ENCODE measurements around the gene FOSL1. TPM values are rescaled to one million over a fixed set of nuclear protein-coding genes. Genes with fewer than 3 reads are reported as not detected.

Gene FOSL1
- total and polyA plus RNA-seq, 2 of the 13 experiments (the other 11 are each of a cell fraction or from before 2014, with no cell fraction given), result 4.0 to 4.1 TPM

GRCh38 chr11:65857500-65857852 is 42.7 kb downstream of the FOSL1 start:
- Histone ChIP-seq H3K9ac (ENCODE audit: insufficient read depth, low read depth, low read length) (peak overlapping the region; percentile 86), H3K4me2 (ENCODE audit: low read depth, low read length) (peak overlapping the region; percentile 79), H3K4me3 (replicated peaks in 1 of 3; ENCODE audit: insufficient read depth in 1 of 3, low read depth in 2 of 3, low read length in 3 of 3) (peak overlapping the region; percentile 76 to 99 (median 93)), H3K36me3 (replicated peaks in 1 of 2; ENCODE audit: control insufficient read depth in 1 of 2, insufficient read depth in 2 of 2, low read length in 2 of 2) (peaks cover 14 to 36% of the 10 kb centered on the region in 2 experiments), H3K79me2 (ENCODE audit: insufficient read depth, low read length) (peaks cover 32% of the 10 kb centered on the region), H3K4me1 (ENCODE audit: insufficient read depth, low read length) (peaks cover 65% of the 10 kb centered on the region), H3K27ac (ENCODE audit: extremely low read length, insufficient read depth, low read length) (peak overlapping the region; percentile 83), H4K20me1 (ENCODE audit: insufficient read depth, low read length) (peaks cover 50% of the 10 kb centered on the region), H3K27me3 (ENCODE audit: control insufficient read depth in 1 of 2, insufficient read depth in 2 of 2, low read length in 2 of 2) (no peaks in the 10 kb centered on the region; a peak in 1 of 5 replicates), H2AFZ (ENCODE audit: low read length) (no peak overlapping the region), H3K9me3 (ENCODE audit: low read length) (no peaks in the 10 kb centered on the region)
- DNase-seq (ENCODE audit: low spot score), result no peak
- POLR2A ChIA-PET, result interaction anchor here (0.6 to 5.4 kb wide), 15 partner anchors 9 to 241 kb away, joined by 3 to 81 read pairs (median 6); partner anchors contain the start of genes AP5B1, CCDC85B, EFEMP2 and FIBP
- FAIRE-seq, result no peak
- 0% methylated on average over 10 of the region's 49 CpGs for WGBS (ENCODE audit: low lambda C conversion rate)
- in situ Hi-C loops (cut with HindIII; ENCODE audit: extremely low pct_ligation_motif_present, low pct_unique_long_range_greater_than_20kb), result loop anchor here (10.0 kb wide), 1 partner anchor 303 kb away; the partner anchor contains the start of gene LTBP3
- no TSS peak for BruUV-seq (replicated peaks)
- no peak for ATAC-seq
- intact Hi-C loops (cut with micrococcal nuclease; ENCODE audit: unreplicated experiment), result no loop called here
- CTCF ChIA-PET (ENCODE audit: low intra/inter-chr PET ratio, low total read pairs), result no interaction called here
- TF ChIP-seq NR2F2 (IDR thresholded peaks at IDR 0.05; ENCODE audit: borderline replicate concordance, low read depth) (no peak), SMAD9 (CRISPR knock-in tag; IDR thresholded peaks at IDR 0.05) (no peak), ZNF629 (CRISPR knock-in tag; conservative IDR thresholded peaks at IDR 0.05) (0 out of 2 replicates have a peak, but pooled peaks have one; percentile 2), U2AF2 (IDR thresholded peaks at IDR 0.05; ENCODE audit: low read depth, low read length) (no peak), ZNF18 (CRISPR knock-in tag; IDR thresholded peaks at IDR 0.05; ENCODE audit: insufficient replicate concordance) (peak; percentile 46), ZNF841 (CRISPR knock-in tag; IDR thresholded peaks at IDR 0.05; ENCODE audit: borderline replicate concordance) (no peak), ZSCAN12 (CRISPR knock-in tag; IDR thresholded peaks at IDR 0.05) (no peak), RBM22 (optimal IDR thresholded peaks at IDR 0.05; ENCODE audit: low read length) (no peak), MTF1 (CRISPR knock-in tag; IDR thresholded peaks at IDR 0.05) (no peak), FOSL1 (CRISPR knock-in tag; IDR thresholded peaks at IDR 0.05; ENCODE audit: borderline replicate concordance) (no peak), CREBL2 (CRISPR knock-in tag; IDR thresholded peaks at IDR 0.05; ENCODE audit: borderline replicate concordance) (no peak)
- TF ChIP-seq, protein P1, sequence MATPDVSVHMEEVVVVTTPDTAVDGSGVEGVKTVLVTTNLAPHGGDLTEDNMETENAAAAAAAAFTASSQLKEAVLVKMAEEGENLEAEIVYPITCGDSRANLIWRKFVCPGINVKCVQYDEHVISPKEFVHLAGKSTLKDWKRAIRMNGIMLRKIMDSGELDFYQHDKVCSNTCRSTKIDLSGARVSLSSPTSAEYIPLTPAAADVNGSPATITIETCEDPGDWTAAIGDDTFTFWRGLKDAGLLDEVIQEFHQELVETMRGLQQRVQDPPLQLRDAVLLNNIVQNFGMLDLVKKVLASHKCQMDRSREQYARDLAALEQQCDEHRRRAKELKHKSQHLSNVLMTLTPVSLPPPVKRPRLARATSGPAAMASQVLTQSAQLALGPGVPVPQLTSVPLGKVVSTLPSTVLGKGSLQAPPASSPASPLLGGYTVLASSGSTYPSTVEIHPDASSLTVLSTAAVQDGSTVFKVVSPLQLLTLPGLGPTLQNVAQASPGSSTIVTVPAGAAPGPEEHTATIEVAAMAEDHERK (CRISPR knock-in tag; IDR thresholded peaks at IDR 0.05; ENCODE audit: low read depth), result no peak
- TF ChIP-seq, protein P2, sequence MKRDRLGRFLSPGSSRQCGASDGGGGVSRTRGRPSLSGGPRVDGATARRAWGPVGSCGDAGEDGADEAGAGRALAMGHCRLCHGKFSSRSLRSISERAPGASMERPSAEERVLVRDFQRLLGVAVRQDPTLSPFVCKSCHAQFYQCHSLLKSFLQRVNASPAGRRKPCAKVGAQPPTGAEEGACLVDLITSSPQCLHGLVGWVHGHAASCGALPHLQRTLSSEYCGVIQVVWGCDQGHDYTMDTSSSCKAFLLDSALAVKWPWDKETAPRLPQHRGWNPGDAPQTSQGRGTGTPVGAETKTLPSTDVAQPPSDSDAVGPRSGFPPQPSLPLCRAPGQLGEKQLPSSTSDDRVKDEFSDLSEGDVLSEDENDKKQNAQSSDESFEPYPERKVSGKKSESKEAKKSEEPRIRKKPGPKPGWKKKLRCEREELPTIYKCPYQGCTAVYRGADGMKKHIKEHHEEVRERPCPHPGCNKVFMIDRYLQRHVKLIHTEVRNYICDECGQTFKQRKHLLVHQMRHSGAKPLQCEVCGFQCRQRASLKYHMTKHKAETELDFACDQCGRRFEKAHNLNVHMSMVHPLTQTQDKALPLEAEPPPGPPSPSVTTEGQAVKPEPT (CRISPR knock-in tag; IDR thresholded peaks at IDR 0.05; ENCODE audit: low read depth), result no peak
- TF ChIP-seq, protein P3, sequence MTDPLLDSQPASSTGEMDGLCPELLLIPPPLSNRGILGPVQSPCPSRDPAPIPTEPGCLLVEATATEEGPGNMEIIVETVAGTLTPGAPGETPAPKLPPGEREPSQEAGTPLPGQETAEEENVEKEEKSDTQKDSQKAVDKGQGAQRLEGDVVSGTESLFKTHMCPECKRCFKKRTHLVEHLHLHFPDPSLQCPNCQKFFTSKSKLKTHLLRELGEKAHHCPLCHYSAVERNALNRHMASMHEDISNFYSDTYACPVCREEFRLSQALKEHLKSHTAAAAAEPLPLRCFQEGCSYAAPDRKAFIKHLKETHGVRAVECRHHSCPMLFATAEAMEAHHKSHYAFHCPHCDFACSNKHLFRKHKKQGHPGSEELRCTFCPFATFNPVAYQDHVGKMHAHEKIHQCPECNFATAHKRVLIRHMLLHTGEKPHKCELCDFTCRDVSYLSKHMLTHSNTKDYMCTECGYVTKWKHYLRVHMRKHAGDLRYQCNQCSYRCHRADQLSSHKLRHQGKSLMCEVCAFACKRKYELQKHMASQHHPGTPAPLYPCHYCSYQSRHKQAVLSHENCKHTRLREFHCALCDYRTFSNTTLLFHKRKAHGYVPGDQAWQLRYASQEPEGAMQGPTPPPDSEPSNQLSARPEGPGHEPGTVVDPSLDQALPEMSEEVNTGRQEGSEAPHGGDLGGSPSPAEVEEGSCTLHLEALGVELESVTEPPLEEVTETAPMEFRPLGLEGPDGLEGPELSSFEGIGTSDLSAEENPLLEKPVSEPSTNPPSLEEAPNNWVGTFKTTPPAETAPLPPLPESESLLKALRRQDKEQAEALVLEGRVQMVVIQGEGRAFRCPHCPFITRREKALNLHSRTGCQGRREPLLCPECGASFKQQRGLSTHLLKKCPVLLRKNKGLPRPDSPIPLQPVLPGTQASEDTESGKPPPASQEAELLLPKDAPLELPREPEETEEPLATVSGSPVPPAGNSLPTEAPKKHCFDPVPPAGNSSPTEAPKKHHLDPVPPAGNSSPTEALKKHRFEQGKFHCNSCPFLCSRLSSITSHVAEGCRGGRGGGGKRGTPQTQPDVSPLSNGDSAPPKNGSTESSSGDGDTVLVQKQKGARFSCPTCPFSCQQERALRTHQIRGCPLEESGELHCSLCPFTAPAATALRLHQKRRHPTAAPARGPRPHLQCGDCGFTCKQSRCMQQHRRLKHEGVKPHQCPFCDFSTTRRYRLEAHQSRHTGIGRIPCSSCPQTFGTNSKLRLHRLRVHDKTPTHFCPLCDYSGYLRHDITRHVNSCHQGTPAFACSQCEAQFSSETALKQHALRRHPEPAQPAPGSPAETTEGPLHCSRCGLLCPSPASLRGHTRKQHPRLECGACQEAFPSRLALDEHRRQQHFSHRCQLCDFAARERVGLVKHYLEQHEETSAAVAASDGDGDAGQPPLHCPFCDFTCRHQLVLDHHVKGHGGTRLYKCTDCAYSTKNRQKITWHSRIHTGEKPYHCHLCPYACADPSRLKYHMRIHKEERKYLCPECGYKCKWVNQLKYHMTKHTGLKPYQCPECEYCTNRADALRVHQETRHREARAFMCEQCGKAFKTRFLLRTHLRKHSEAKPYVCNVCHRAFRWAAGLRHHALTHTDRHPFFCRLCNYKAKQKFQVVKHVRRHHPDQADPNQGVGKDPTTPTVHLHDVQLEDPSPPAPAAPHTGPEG (CRISPR knock-in tag; IDR thresholded peaks at IDR 0.05), result peak; percentile 28; the same call in 1 of the 2 replicates
